ENCODE data around the gene AGAP2. TPM values are rescaled to one million over a fixed set of nuclear protein-coding genes. Genes with fewer than 3 reads are reported as not detected.

The AGAP2 gene
- total RNA-seq, 1 donor from 2014 or later, result 0.14 TPM

DNA sequence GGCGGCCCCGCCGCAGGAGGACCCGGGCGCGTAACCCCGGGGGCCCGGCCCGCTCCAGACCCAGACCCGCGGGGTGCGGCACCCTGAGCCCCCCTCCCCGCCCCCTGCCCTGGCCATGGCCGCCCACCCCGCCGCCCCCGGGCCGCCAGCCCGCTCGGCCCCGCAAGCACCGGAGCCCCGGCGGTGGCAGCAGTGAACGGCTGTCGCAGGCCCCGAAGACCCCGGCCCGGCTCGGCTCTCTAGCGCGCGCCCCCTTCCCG is 16.6 kb upstream of the AGAP2 start:
- Histone ChIP-seq H4K20me1 (ENCODE audit: insufficient read depth, low read length) (peaks cover 21% of the 10 kb centered on the region), H2AFZ (ENCODE audit: low read depth, low read length) (no peak overlapping the region), H3K4me3 (ENCODE audit: insufficient read depth, low read depth, low read length) (peak overlapping the region; percentile 31), H3K9ac (ENCODE audit: low read length) (no peak overlapping the region), H3K27ac (ENCODE audit: low read depth, low read length) (no peak overlapping the region), H3K79me2 (ENCODE audit: insufficient read depth, low read length) (peaks cover 21% of the 10 kb centered on the region), H3K4me2 (ENCODE audit: low read length) (peak overlapping the region; percentile 82), H3K36me3 (ENCODE audit: insufficient read depth, low read length) (peaks cover 8% of the 10 kb centered on the region), H3K4me1 (ENCODE audit: insufficient read depth, low read length) (peaks cover 21% of the 10 kb centered on the region), H3K9me3 (ENCODE audit: insufficient read depth, low read depth, low read length) (no peaks in the 10 kb centered on the region), H3K27me3 (ENCODE audit: insufficient read depth, low read length) (peaks cover 11% of the 10 kb centered on the region)
- H3K27ac Mint-ChIP-seq (ENCODE audit: unreplicated experiment), result no peak overlapping the region
- no peaks in the 10 kb centered on the region for H3K9me3 Mint-ChIP-seq (ENCODE audit: unreplicated experiment)
- FAIRE-seq (no peak), DNase-seq (ENCODE audit: low read depth) (no peak)
- H3K4me1 Mint-ChIP-seq (ENCODE audit: low read depth, unreplicated experiment), result peaks cover 27% of the 10 kb centered on the region
- H3K4me3 Mint-ChIP-seq (ENCODE audit: unreplicated experiment), result no peak overlapping the region
- no peak for TF ChIP-seq EZH2 (IDR thresholded peaks at IDR 0.05; ENCODE audit: insufficient read depth, low read length)
- TF ChIP-seq, protein P1, sequence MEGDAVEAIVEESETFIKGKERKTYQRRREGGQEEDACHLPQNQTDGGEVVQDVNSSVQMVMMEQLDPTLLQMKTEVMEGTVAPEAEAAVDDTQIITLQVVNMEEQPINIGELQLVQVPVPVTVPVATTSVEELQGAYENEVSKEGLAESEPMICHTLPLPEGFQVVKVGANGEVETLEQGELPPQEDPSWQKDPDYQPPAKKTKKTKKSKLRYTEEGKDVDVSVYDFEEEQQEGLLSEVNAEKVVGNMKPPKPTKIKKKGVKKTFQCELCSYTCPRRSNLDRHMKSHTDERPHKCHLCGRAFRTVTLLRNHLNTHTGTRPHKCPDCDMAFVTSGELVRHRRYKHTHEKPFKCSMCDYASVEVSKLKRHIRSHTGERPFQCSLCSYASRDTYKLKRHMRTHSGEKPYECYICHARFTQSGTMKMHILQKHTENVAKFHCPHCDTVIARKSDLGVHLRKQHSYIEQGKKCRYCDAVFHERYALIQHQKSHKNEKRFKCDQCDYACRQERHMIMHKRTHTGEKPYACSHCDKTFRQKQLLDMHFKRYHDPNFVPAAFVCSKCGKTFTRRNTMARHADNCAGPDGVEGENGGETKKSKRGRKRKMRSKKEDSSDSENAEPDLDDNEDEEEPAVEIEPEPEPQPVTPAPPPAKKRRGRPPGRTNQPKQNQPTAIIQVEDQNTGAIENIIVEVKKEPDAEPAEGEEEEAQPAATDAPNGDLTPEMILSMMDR (IDR thresholded peaks at IDR 0.05; ENCODE audit: insufficient read depth, low read depth, low read length), result no peak
- peaks cover 4% of the 10 kb centered on the region for H3K27me3 Mint-ChIP-seq (ENCODE audit: low read depth, unreplicated experiment)
- H3K36me3 Mint-ChIP-seq (ENCODE audit: low read depth, unreplicated experiment), result peaks cover 20% of the 10 kb centered on the region

DNA sequence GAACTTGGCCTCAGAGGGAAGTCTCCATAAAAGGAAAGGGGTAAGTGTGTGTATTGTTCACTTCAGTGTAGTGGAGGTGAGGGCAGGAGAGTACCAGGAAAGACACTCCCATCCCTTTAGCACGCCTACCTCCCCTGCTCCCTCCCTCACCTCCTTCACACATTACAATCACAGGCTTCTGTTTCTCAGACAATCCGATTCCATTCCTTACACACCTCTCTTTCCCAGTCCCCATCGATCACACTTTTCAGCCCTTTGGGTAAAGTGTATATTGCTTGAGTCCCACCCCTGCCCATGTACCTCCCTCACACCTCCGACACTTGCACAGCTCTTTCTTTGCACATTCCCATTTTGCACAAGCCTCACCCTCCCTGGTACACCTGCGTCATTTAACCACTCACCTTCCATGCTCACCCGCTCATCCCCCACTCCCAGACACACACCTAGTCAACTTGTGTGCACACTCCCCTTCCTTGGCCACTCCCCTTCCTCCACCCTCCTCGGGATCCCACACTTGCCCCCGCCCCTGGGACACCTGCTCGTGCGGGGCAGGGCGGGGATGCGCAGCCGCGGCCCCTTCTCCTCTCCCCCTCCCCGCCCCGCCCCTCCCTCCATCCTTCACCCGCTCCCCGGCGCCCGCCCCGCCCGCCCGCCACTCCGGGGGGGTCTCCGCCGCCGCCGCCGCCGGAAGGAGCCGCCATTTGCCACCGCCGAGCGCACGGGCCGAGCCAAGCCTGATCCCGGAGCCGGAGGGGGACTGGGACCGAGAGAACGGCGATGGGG is 16.1 kb upstream of the AGAP2 start, which contains the start of gene MARCHF9:
Gene MARCHF9 (plus strand): TSS at position 693 of the 783 bp plus-strand sequence. CDS start 426 bp downstream, outside the sequence.
- H4K20me1 ChIP-seq (ENCODE audit: insufficient read depth, low read length), result peaks cover 16% of the 10 kb centered on the region
- H3K9me3 Mint-ChIP-seq (ENCODE audit: unreplicated experiment), result no peaks in the 10 kb centered on the region
- H3K4me3 ChIP-seq (ENCODE audit: insufficient read depth, low read depth, low read length), result peak within 1 kb of the TSS; percentile 50
- peaks cover 26% of the 10 kb centered on the region for H3K79me2 ChIP-seq (ENCODE audit: insufficient read depth, low read length)
- peaks cover 11% of the 10 kb centered on the region for H3K27me3 ChIP-seq (ENCODE audit: insufficient read depth, low read length)
- H3K4me3 Mint-ChIP-seq (ENCODE audit: unreplicated experiment), result peak within 1 kb of the TSS; percentile 87
- H3K4me2 ChIP-seq (ENCODE audit: low read length), result peak within 1 kb of the TSS; percentile 82
- peaks cover 4% of the 10 kb centered on the region for H3K27me3 Mint-ChIP-seq (ENCODE audit: low read depth, unreplicated experiment)
- H3K36me3 ChIP-seq (ENCODE audit: insufficient read depth, low read length), result peaks cover 10% of the 10 kb centered on the region
- H2AFZ ChIP-seq (ENCODE audit: low read depth, low read length), result peak within 1 kb of the TSS; percentile 13
- DNase-seq (ENCODE audit: low read depth), result no peak
- peak within 1 kb of the TSS; percentile 41 for H3K9ac ChIP-seq (ENCODE audit: low read length)
- H3K4me1 Mint-ChIP-seq (ENCODE audit: low read depth, unreplicated experiment), result peaks cover 27% of the 10 kb centered on the region
- H3K36me3 Mint-ChIP-seq (ENCODE audit: low read depth, unreplicated experiment), result peaks cover 20% of the 10 kb centered on the region
- H3K27ac Mint-ChIP-seq (ENCODE audit: unreplicated experiment), result peak within 1 kb of the TSS; percentile 79
- H3K9me3 ChIP-seq (ENCODE audit: insufficient read depth, low read depth, low read length), result no peaks in the 10 kb centered on the region
- TF ChIP-seq, protein P1 (IDR thresholded peaks at IDR 0.05; ENCODE audit: insufficient read depth, low read depth, low read length), result no peak
- TF ChIP-seq EZH2 (IDR thresholded peaks at IDR 0.05; ENCODE audit: insufficient read depth, low read length), result no peak
- no peak for FAIRE-seq
- H3K4me1 ChIP-seq (ENCODE audit: insufficient read depth, low read length), result peaks cover 21% of the 10 kb centered on the region
- no peak within 1 kb of the TSS for H3K27ac ChIP-seq (ENCODE audit: low read depth, low read length)

DNA sequence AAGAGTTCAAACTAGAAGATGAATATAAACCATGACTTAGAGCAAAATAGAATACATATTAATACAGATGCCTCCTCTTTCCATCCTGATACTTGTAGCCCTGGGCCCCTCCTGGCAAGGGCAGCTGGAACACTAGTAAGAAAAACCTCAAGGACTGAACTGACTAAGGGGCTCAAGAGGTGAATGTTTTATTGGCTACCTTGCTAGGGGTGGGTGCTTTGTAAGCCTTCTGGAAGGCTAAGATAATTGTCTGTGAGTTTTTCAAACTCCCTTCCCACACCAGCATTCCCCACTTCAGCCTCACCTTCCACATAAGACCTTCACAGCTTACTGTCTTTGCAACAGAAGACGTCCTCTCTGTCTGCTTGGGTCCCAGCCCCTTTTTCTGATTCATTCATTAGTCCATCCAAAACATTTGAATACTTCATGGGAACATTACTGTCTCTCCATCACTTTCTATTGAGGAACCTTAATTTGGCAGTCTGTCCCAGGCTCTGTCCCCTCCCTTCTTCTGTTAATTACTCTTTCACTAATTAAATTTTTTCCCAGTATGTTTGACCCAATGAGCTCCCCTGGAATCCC is 15.3 kb upstream of the AGAP2 start:
- peaks cover 12% of the 10 kb centered on the region for H3K36me3 ChIP-seq (ENCODE audit: insufficient read depth, low read length)
- peaks cover 16% of the 10 kb centered on the region for H4K20me1 ChIP-seq (ENCODE audit: insufficient read depth, low read length)
- TF ChIP-seq, protein P1 (IDR thresholded peaks at IDR 0.05; ENCODE audit: insufficient read depth, low read depth, low read length), result no peak
- TF ChIP-seq EZH2 (IDR thresholded peaks at IDR 0.05; ENCODE audit: insufficient read depth, low read length), result no peak
- Mint-ChIP-seq H3K4me3 (ENCODE audit: unreplicated experiment) (peak overlapping the region; percentile 87), H3K27ac (ENCODE audit: unreplicated experiment) (peak overlapping the region; percentile 79), H3K36me3 (ENCODE audit: low read depth, unreplicated experiment) (peaks cover 22% of the 10 kb centered on the region), H3K9me3 (ENCODE audit: unreplicated experiment) (no peaks in the 10 kb centered on the region), H3K27me3 (ENCODE audit: low read depth, unreplicated experiment) (peaks cover 4% of the 10 kb centered on the region), H3K4me1 (ENCODE audit: low read depth, unreplicated experiment) (peaks cover 27% of the 10 kb centered on the region)
- H3K4me2 ChIP-seq (ENCODE audit: low read length), result peak overlapping the region; percentile 82
- no peak overlapping the region for H3K9ac ChIP-seq (ENCODE audit: low read length)
- FAIRE-seq, result no peak
- H3K9me3 ChIP-seq (ENCODE audit: insufficient read depth, low read depth, low read length), result no peaks in the 10 kb centered on the region
- H3K27me3 ChIP-seq (ENCODE audit: insufficient read depth, low read length), result peaks cover 11% of the 10 kb centered on the region
- peaks cover 21% of the 10 kb centered on the region for H3K4me1 ChIP-seq (ENCODE audit: insufficient read depth, low read length)
- no peak overlapping the region for H3K27ac ChIP-seq (ENCODE audit: low read depth, low read length)
- no peak overlapping the region for H2AFZ ChIP-seq (ENCODE audit: low read depth, low read length)
- DNase-seq (ENCODE audit: low read depth), result no peak
- peaks cover 33% of the 10 kb centered on the region for H3K79me2 ChIP-seq (ENCODE audit: insufficient read depth, low read length)
- H3K4me3 ChIP-seq (ENCODE audit: insufficient read depth, low read depth, low read length), result no peak overlapping the region
